Measurements from ENCODE around the gene SORBS1. TPM values are rescaled to one million over a fixed set of nuclear protein-coding genes. Genes with fewer than 3 reads are reported as not detected.

The SORBS1 gene
- total and polyA plus RNA-seq, 9 of the 15 experiments (the other 6 are each of a cell fraction or from before 2014, with no cell fraction given), result 2.0 to 13.3 (median 6.5) TPM

- in situ Hi-C loops (cut with MboI) (no loop called here), intact Hi-C loops (cut with micrococcal nuclease) (no loop called here)
- Histone ChIP-seq H3K9ac (ENCODE audit: insufficient read depth in 1 of 2, low read depth in 2 of 2, low read length in 2 of 2) (no peak overlapping the region), H3K4me3 (no peak overlapping the region), H3K27ac (ENCODE audit: extremely low read depth, low read depth, low read length) (no peak overlapping the region), H3K27me3 (ENCODE audit: control insufficient read depth in 2 of 2, insufficient read depth in 2 of 2, low read length in 2 of 2) (no peaks in the 10 kb centered on the region), H3K36me3 (ENCODE audit: control insufficient read depth, insufficient read depth, low read length) (peaks cover 6% of the 10 kb centered on the region; the same call in 2 of the 3 replicates), H2AFZ (ENCODE audit: low read depth, low read length) (no peak overlapping the region), H3K4me2 (ENCODE audit: insufficient read depth, low read length) (no peak overlapping the region), H3K4me1 (replicated peaks in 1 of 2; ENCODE audit: control insufficient read depth in 2 of 2, insufficient read depth in 2 of 2, low read length in 2 of 2) (peaks cover 11 to 28% of the 10 kb centered on the region in 2 experiments), H4K20me1 (replicated peaks; ENCODE audit: control insufficient read depth, insufficient read depth, low read length) (peaks cover 12% of the 10 kb centered on the region), H3K9me1 (ENCODE audit: control insufficient read depth, insufficient read depth, low read length) (peaks cover 4% of the 10 kb centered on the region), H3K79me2 (ENCODE audit: control insufficient read depth, insufficient read depth, low read length) (peaks cover 90% of the 10 kb centered on the region), H3K9me3 (replicated peaks; ENCODE audit: control insufficient read depth, insufficient read depth, low read depth, low read length) (no peaks in the 10 kb centered on the region)
- DNase-seq (ENCODE audit: extremely low read depth in 1 of 4, low spot score in 3 of 4), result no peak
- no peak for FAIRE-seq
- POLR2A ChIA-PET, result no interaction called here
- CTCF ChIA-PET (ENCODE audit: low intra/inter-chr PET ratio), result no interaction called here
- 97% methylated on average over 3 of the region's 3 CpGs for WGBS (ENCODE audit: insufficient coverage, low coverage, missing lambda C conversion rate)
- no TSS peak for BruUV-seq (replicated peaks)
- ATAC-seq, result no peak
- TF ChIP-seq ZNF354B (CRISPR knock-in tag; IDR thresholded peaks at IDR 0.05), result no peak
- no peak for TF ChIP-seq STAT5A (IDR thresholded peaks at IDR 0.05; ENCODE audit: borderline replicate concordance, low read length)
- TF ChIP-seq BMI1 (IDR thresholded peaks at IDR 0.05; ENCODE audit: low read length), result no peak
- TF ChIP-seq E2F5 (CRISPR knock-in tag; IDR thresholded peaks at IDR 0.05), result no peak
- TF ChIP-seq ZBTB43 (CRISPR knock-in tag; IDR thresholded peaks at IDR 0.05), result no peak
- no peak for TF ChIP-seq MEIS2 (IDR thresholded peaks at IDR 0.05; ENCODE audit: partially characterized antibody)
- TF ChIP-seq SPI1 (IDR thresholded peaks at IDR 0.05; ENCODE audit: borderline replicate concordance, low read depth, low read length), result no peak
- no peak for TF ChIP-seq PRMT5 (CRISPR knock-in tag; IDR thresholded peaks at IDR 0.05)
- TF ChIP-seq LCOR (CRISPR knock-in tag; IDR thresholded peaks at IDR 0.05), result no peak
- TF ChIP-seq RNF219 (CRISPR knock-in tag; IDR thresholded peaks at IDR 0.05), result no peak
- TF ChIP-seq PPARD (CRISPR knock-in tag; IDR thresholded peaks at IDR 0.05), result no peak
- TF ChIP-seq ZZZ3 (IDR thresholded peaks at IDR 0.05), result no peak
- no peak for TF ChIP-seq LEF1 (IDR thresholded peaks at IDR 0.05)
These were observed 279.1 kb downstream of the SORBS1 start for GRCh38 chr10:95282107-95282506.
